Stimulated activated CD4-positive, alpha-beta T cell treated with anti-CD3 and anti-CD28 coated beads, TNF-alpha, amount 100 ng/mL, for 4 hours (primary cell): ENCODE measurements around the gene SRGAP2B.
"Not testable (repeated sequence)": the region's sequence is repeated elsewhere in the genome, so short reads cannot be mapped to it uniquely, and the experiment has no call there.

Source experiments
- DNase-seq, 3 experiments: peaks; one replicate each; pipeline ENCODE4 v3.0.0-alpha.2; 2020; ENCODE audit warnings: low read depth in 3 of 3

Gene SRGAP2B

GRCh38 chr1:144900841-144901240, 194.3 kb downstream of the SRGAP2B start:
- DNase-seq, result not testable (repeated sequence)

DNA sequence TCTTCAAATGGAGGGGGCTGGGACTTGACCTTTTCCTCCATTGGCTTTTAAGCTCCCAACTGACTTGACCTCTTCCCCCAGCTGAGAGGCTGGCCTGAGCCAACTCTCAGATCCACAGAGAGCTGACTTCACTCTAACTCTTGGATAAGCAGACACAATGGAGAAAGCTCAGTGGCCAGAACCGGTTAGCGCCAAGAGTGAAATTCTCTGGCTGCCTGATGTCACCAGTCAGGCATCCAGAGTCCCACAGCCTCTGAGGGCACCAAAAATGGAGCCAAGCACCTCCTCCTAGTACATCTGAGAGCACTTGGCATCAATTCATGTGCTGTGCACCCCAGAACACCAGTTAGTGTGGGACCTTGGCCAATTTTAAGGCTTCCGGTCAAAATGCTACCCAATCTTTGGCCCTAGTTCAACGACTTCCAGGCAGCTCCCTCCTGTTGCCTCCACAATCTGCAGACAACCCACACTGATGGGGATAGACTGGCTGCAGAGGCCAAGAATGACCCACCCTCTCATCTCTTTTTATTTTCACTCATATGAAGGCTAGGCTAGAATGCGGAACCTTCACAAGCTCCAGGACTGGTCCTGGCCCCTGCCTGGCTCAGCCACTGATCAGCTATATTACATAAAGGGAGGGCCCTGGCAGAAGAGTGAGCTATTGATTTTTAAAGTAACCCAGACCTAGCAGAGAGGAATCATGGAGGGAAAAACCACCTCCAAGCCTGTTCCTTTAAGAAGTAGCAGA, 200.5 kb downstream of the SRGAP2B start:
- not testable (repeated sequence) for DNase-seq

- not testable (repeated sequence) for DNase-seq
These were observed 201.3 kb downstream of the SRGAP2B start for GRCh38 chr1:144893710-144894438.

DNA sequence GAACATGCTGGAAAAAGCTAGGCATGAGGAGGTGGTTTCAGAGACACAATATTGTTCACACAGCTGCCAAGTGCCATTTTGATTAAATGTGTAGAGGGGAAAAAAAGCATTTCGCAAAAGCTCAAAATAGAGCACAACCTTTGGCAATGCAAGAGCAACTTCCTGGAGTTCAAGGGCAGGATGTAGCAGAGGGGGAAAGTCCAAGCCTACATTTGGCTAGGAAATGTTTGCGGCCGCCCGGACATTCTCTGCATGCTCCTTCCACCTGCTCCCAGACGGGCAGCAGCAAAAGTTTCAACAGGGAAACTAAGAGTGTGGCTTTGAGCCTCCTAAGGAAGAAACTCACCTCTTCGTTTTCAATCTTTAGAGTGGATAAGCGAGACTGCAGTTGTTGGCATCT, 202.1 kb downstream of the SRGAP2B start:
- not testable (repeated sequence) for DNase-seq

GRCh38 chr1:144889450-144890115, 205.5 kb downstream of the SRGAP2B start:
- not testable (repeated sequence) for DNase-seq

- DNase-seq, result peak in 1 of 3 experiments; percentile 27
These were observed 212.1 kb downstream of the SRGAP2B start for GRCh38 chr1:144883022-144883421.

GRCh38 chr1:144882343-144882742, 212.8 kb downstream of the SRGAP2B start:
- DNase-seq, result not testable (repeated sequence)

DNA sequence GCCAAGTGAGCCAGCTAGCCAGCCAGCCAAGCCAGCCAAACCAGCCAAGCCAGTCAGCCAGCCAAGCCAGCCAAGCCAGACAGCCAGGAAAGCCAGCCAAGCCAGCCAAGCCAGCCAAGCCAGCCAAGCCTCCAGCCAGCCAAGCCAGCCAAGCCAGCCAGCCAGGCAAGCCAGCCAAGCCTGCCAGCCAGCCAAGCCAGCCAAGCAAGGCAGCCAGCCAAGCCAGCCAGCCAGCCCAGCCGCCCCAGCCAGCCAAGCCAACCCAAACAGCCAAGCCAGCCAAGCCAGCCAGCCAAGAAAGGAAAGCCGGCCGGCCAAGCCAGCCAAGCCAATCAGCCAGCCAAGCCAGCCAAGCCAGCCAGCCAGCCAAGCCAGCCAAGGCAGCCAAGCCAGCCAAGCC, 236.5 kb downstream of the SRGAP2B start:
- not testable (repeated sequence) for DNase-seq
